HG03521 (cell line): ENCODE results near the gene CD86.
A peak's percentile ranks its signal among the peaks of the same experiment; 100 is the strongest.

Source experiments
- ATAC-seq: cut with Tn5 transposase; IDR thresholded peaks from one replicate; pipeline ENCODE4 v1.9.1; 2021; ENCODE audit warnings: mild to moderate bottlenecking, moderate library complexity; ENCODE audit not compliant: unreplicated experiment

Gene CD86

DNA sequence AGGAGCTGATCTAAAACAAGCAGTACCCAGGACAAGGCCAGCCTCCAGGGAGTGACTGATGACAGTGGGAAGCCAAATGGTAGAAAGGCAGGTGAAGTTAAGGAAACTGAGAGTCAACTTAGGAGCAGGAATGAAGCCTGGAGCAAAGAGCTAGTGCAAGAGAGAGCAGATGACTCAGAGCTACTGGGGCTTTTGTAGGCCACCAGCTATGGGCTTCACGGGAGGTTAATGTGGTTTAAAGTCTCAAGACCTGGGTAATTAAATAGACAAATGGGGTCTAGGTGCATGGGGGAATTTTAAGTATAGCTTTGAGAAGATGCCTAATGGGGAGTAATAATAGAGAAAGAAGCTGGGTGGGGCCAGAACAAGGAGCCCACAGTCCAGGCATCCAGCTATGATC is 3.1 kb downstream of the CD86 start:
- ATAC-seq = no peak

GRCh38 chr3:122060040-122060698 is 5.0 kb downstream of the CD86 start:
- ATAC-seq = no peak

GRCh38 chr3:122063908-122064307 is 8.7 kb downstream of the CD86 start:
- ATAC-seq = peak; percentile 36

DNA sequence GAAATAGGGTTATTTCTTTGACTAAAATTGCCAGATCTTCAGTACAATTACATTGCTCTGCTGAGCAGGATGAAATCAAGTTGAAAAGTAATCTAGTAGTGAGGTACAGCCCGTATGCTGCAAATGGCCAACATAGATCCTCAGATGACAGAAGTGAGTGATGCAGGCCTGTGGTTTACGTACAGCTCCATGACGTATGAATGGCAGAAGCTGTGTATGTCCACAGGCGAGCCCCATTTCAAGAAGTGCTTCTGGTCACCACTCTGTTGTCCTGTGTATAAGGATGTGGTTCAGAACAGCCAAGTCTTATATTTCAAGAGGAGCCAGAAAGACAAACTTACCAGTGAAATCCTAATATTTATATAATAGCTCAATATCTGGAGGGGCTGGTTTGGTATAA is 9.2 kb downstream of the CD86 start:
- ATAC-seq = no peak

- ATAC-seq = no peak
Observed at GRCh38 chr3:122066331-122067213, 11.4 kb downstream of the CD86 start.

DNA sequence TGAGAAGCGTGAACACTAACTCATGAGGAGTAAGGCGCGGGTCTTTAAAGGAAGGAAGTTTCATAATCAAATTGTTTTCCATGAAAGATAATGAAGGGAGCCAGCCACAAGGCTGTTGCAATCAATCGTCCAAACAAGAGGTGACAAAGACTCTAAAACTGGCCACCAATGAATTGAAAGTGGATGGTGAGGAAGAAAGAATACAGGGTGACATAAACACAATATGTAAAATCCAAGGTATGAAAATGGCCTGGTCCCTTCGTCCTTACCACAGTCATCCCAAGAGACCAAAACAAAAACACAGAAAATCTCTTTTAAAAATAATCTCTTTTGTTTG is 12.0 kb downstream of the CD86 start:
- ATAC-seq = no peak

DNA sequence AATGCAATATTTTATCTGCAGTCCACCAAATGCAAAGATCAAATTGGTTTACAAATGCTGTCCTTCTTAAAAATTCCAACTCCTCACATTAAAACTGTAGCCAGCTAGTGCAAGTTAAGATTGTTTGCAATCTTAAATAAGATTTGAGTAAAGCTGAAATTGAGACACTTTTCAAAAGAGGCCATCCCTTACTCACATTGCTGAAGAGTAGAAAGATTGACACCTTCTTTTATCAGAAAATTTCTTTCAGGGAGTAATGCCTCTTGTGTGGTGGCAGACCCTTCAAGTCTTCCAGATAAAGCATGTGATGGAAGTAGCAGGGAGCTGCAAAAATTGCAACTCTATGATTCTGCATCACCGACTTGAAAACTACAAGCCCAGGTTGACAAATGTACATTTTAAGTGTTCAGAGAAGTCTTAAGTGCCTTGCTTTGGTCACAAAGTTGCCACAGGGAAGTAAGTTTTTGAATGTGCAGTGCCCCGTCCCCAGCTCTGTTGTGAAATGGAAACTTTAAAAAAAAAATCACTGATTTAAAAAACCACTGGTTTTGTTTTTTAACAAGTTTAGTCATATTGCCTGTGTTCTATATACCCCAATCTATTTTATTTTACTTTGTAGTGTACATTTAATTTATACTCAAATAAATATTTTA is 12.6 kb downstream of the CD86 start:
- ATAC-seq = no peak

DNA sequence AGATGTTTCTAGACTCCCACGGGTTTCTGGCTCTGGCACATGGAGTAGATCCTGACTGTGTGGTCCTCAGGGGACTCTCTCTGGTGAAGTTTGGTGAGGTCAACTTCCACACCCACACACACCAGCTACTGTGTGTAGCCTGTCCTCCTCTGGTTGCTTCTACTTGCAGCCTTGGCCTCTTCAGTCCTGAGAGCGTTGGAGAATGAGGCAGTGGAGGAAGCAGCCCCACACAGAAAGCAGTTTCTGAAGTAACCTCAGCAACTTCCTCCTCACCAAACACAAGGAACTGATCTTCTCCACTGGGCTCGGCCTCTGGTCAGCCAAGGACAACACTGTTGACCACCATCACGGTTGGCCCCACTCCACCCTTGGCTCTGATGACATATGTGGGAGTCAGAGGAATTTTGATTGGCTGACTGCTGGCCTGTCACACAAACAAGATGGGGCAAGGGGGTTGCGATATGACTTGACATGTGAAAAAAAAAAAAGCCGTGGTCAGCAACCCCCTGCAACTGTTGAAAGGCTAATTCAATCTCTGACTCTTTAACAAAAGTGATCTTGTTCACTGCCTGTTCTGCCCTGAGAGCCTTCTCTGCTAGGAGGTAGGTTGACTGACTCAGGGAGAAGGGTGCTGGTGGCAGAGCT is 19.6 kb downstream of the CD86 start:
- peak; percentile 50 for ATAC-seq

- no peak for ATAC-seq
Observed at GRCh38 chr3:122076491-122077292, 21.5 kb downstream of the CD86 start.

DNA sequence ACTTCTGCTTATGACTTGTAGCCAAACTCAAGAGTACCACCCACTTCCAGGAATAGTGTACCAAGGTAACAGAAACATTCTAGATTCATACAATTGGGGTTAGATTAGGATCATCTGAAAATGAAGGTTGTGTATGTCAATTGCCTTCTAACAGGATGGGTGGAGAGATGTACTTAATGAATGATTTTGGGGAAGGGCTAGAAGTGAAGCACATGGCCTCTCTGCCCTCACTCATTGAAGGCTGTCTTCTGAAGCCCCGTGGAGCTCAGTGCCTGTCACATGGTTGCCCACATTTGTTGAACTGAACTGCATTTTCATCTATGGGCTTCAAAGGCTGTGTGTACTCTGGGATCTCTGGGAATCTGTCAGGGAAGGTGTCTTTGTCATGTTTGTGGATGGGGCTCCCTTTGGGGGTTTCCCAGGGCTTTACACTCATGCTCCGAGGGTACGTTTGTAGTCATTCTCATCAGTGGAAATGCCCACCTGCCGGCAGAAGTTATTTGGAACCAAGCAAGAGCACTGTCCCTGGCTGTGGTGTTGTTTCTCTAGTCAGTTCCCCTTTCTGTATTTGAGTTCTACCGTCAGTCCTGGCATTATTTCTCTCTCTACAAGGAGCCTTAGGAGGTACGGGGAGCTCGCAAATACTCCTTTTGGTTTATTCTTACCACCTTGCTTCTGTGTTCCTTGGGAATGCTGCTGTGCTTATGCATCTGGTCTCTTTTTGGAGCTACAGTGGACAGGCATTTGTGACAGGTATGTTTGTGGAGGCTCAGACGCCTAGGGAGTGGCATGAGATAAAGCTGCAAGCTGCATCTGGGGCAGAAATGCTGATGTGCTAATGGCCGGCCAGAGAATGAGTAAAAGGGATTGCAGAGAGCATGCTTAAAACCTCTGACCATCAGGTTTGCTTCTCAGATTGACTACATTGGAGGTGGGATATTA is 22.4 kb downstream of the CD86 start:
- ATAC-seq = no peak

- ATAC-seq = no peak
Observed at GRCh38 chr3:122078235-122078935, 23.2 kb downstream of the CD86 start.

DNA sequence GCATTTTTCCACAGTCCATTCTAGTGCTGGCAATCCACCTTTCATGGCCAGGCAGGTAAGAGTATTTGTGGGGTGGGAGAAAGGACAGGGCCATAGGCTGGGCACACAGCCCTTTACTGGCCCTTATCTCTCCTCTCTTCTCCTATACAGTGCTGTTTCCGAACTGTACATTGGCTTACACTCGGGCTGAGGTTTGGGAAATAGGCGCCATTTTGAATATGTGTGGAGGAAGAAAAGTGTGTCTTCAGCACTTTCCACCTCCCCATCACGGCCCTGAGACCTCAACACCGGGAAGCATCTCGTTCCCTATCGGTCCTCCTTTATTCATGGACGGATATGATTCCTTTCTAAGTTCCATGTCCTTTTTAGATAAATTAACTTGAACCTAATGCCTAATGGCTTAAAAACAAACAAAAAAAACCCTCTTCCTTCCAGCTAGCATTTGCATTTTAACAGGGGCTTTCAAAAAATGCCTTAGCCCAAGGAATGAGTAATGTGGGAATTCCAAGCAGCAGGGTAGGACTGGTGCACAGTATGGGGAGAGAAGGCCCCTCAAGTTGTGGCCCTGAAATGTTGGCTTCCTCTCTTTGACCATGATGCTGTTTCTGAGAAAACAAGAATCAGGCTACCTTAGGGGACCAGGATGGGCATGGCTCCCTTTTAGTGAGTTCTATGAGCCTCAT is 24.5 kb downstream of the CD86 start:
- ATAC-seq = no peak

DNA sequence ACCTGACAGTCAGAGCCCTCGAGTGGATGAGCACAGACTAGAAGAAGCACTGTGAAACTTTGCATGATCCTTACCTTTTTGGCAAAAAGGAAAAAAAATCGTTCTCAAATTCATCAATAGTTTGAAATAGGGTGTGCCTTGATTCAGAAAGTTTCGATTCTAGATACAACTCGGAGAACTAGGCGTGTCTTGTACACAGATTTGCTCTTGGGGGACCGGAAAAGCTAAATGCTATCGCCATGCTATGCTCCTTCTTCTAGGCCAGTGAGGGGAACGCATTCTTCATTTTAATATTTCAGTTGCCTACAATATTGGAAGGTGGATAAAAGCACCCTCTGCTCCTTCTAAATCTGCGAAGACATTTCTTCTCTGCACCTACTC is 25.0 kb downstream of the CD86 start:
- ATAC-seq = no peak

DNA sequence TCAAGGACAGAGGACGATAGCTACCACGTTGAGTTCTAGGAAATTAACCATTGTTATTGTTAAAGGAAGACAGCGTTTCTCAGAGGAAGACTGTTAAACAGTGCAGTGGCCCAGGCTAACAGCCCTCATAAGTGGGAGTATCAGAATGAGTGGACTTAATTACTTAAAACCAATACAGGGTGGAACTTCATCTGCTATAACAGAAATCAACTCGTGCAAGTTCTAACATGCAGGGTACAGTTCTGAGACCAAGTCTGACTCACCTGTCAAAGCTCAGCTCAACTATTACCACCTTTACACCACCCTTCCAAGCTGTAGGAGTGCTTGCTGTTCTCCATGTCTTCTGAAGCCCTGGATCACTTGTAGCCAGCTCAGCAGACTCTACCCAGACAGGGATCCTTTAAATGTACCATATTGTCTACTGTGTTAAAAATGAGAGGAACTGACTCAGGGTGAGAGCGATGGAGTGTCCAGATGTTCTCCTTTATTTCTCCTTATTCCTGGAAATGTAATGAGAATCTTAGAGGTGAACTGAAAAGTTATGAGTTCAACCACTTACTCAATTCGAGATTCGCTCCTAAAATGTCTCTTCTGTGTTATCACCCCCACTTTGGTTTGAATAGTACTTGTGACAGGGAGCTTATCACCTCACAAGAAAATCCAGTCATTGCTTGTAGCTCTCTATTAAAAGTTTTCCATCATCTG is 26.5 kb downstream of the CD86 start:
- ATAC-seq = no peak

DNA sequence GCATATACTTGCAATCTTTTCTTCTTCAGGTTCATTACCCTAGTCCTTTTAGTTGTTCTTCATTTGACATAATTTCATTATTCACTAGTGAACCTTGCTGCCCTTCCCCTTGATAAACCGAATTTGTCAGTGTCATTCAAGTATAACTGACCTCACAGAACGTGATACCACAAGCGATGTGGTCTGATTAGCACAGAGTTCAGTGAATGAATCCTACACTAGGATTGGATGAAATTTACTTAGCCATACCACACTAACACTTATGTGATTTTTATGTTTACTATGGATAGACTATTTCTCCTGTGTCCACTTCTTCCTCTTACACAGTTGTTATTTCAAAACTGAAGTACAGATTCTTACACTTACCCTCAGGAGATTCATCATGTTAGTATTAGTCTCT is 27.2 kb downstream of the CD86 start:
- ATAC-seq = no peak

DNA sequence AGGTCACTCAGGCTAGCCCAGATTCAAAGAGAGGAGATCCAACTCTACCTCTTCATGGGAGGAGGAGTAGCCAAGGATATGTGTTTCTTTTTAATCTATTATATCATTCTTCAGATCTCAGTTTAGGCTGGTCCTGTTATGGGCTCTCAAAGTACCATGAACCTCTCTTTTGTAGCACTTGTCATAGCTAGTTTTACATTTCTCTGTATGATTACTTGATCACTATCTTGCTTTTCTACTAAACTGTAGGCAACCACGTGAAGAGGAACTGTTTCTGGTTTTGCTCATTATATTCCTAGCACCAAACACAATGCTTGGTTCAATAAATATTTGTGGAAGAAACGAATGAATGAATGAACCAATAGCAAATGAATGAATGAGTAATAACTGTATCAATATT is 29.6 kb downstream of the CD86 start:
- no peak for ATAC-seq

- ATAC-seq = no peak
Observed at GRCh38 chr3:122085673-122086072, 30.5 kb downstream of the CD86 start.

DNA sequence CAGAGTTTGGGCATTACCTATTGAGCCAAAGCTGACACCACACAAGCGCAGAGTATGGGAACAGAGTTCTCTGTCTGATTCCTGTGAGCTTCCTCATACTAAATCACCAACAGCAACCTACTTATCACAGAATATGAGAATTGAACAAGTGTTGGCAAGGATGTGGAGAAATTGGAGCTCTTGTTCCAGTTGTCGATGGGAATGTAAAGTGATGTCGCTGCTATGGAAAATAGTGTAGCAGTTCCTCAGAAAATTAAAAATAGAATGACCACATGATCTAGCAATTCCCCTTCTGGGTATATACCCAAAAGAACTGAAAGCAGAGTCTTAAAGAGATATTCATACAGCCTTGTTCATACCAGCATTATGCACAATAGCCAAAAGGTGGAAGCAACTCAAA is 33.4 kb downstream of the CD86 start:
- ATAC-seq = no peak
